GM19328 (cell line): ENCODE measurements around the gene CTRB2.
"Not testable (repeated sequence)": the region's sequence is repeated elsewhere in the genome, so short reads cannot be mapped to it uniquely, and the experiment has no call there.

Experiments
- ATAC-seq: cut with Tn5 transposase; IDR thresholded peaks from one replicate; pipeline ENCODE4 v1.9.1; 2021; ENCODE audit warnings: mild to moderate bottlenecking, moderate library complexity; ENCODE audit not compliant: unreplicated experiment

CTRB2 gene

DNA sequence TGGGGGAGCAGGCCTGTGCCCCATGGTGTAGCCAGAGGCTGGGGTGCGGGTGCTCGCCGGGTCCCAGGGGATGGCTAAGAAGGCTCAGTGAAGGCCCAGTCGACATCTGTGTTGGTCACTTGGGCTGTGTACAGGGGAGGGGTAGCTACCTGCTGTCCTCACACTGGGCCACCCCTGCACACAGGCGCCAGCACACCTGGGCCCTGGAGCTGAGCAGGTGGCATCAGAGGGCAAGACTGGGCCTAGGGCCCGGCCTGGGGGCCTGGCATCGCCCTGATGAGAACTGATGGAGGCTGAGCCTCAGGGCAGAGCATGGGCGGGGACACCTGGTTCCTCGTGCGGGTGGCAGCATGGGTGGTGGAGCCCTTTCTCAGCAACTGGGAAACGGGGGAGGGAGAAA is 870 bp upstream of the CTRB2 start:
- no peak for ATAC-seq

GRCh38 chr16:75205961-75206748 is 806 bp downstream of the CTRB2 start:
- ATAC-seq = not testable (repeated sequence)

- not testable (repeated sequence) for ATAC-seq
These were observed 1.5 kb downstream of the CTRB2 start for GRCh38 chr16:75205438-75205837.

DNA sequence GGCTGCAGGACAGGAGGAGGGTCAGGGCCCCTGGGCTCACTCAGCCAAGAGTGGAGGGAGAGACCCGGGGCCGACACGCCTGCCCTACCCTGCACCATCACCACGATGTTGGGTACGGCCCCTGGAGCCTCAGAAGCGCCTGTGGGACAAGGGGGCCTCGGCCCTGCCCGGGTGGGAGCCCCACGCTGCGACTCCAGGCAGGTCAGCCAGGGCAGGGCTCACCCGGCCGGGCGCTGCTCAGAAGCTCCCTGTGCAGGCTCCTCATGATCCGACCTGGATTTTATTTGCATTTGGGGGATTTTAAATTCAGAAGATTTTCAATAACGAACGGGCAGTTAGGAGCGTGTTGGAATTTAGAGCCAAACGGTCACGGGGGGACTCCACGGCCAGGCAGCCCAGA is 2.1 kb downstream of the CTRB2 start:
- not testable (repeated sequence) for ATAC-seq

GRCh38 chr16:75204410-75204758 is 2.6 kb downstream of the CTRB2 start:
- no peak for ATAC-seq

GRCh38 chr16:75203667-75204409 is 3.1 kb downstream of the CTRB2 start:
- ATAC-seq = no peak

GRCh38 chr16:75203096-75203495 is 3.9 kb downstream of the CTRB2 start:
- ATAC-seq = no peak

- no peak for ATAC-seq
These were observed 4.8 kb downstream of the CTRB2 start for GRCh38 chr16:75202069-75202590.

DNA sequence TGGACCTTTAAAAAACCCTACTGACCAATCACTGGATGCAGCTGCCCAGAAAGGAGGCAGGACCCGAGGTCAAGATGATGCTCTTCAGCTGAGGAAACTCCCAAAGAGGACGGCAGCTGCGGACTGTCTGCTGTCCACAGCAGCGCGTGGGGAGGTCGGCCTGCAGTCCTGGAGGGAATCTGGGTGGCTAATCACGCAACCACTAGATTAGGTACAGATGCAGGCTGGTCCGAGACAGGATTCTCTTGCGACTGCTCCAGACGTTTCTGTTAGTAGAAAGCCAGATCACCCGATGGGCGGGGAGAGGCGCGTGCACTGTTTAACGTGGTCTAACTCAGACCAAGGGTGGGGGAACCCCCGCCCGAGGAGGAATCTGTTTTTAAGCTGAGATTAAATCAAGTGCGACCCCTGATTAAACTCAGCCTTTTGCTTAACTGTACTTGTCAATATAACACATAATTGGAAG is 8.8 kb downstream of the CTRB2 start:
- no peak for ATAC-seq

DNA sequence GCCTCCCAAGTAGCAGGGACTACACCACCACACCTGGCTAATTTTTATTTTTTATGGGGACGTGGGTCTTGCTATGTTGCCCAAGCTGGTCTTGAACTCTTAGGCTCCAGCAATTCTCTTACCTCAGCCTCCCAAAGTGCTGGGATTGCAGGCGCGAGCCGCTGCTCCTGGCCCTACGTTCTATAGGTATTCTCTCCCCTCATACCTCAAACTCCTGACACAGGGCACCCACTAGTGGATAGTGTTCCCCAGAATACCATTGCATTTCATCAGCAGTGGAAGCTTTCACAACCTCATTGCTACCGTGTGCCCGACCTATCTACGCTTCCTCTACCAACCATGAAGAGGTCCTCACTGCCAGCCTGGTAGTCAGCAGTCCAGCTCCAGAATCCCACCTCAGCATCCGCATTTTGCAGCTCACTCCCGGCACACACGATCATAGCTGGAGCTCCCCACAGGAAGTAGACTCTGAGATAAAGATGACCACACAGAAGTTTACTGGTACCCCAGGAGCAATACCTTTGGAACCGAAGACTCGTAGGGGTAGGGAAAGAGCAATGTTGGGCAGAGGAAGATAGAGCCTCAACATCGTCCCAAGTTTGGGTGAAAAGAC is 9.3 kb downstream of the CTRB2 start:
- no peak for ATAC-seq

- ATAC-seq = no peak
These were observed 10.1 kb downstream of the CTRB2 start for GRCh38 chr16:75196836-75197235.

DNA sequence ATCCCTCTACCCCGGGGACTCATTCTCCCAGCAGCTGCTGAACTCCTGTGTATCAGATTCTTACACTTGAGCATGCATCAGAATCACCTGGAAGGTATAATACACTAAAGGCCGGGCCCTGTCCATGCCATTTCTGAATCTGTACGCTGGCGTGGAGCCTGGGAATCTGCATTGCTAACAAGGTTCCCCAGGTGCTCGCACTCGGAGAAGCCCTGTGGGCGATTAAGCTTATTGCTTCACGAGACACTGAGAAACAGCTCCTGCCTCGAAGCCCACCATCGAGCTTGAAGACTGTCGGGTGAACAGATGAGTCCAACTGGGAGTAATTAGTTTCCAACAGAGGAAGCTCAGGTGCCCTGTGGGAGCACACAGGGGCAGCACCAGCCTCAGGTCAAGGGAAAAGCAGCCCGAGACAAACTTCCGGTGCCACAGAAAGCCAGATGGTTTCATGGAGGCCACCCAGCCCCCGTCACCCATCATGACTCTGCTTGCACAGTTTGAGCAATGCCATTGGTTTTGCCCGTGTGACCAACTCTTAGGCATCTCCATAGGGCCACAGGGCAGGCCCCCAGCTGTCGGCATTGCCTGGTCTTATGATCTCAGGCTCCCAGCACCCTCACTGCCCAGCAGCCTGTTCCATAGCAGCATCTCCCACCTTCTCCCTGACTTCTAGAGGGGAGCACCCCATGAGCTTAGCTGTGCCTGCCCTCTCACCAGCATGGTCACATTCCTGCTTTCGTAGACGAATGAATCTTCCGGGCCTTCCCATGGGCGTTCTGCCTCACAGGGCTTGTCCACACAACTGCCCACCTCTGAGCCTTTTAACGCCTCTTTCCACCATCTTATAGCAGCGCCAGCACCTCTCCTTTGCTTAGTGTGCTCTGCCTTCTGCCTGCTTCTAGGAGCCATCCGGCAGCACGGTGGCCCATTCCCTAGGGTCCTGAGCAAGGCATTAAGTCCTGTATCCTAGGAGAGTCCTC is 10.9 kb downstream of the CTRB2 start:
- no peak for ATAC-seq

- ATAC-seq = no peak
These were observed 13.1 kb downstream of the CTRB2 start for GRCh38 chr16:75193730-75194444.

DNA sequence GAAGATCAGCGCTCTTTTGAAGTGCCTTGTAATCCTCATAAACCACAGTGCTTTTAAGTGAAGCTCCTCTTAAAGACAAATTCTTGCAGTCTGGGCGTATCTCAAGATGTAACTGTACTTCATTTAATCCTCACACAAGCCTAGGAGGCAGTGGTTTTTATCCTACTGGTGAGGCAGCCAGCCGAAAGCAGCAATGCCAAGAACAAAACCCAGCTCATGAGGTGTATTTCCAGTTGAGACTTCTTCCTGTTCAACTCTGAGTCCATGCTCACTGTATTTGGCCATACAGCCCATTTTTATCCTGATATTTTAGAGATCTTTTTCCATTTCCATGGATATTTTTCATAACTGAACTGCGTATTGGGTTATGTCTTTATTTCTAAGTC is 13.7 kb downstream of the CTRB2 start:
- no peak for ATAC-seq

DNA sequence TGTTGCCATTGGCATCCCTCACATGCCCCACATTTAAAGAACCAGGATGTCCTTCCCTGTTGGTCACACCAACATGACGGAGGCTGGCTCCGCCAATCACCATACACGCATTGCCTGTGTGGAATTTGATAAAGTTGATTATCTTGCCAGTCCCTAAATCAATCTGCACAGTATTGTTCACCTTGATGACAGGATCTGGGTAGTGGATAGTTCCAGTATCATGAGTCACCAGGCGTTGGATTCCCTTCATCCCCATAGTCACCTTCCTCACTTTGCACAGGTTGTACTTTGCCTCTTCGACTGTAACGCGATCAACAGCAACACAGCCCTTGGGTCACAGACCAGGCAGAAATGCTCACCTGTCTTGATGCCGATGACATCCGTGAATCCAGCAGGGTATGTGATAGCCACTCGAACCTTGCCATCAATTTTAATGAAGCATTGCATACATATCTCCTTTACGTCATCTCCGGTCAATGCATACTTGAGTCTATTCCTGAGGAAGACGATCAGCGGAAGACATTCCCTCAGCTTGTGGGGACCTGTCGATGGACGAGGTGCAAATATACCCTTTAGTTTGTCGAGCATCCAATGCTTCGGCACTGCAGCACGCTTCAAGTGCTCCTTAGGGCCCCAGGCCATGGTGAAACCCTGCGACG is 14.2 kb downstream of the CTRB2 start:
- no peak for ATAC-seq

GRCh38 chr16:75189638-75190245 is 17.2 kb downstream of the CTRB2 start:
- no peak for ATAC-seq

GRCh38 chr16:75188832-75189477 is 18.0 kb downstream of the CTRB2 start:
- no peak for ATAC-seq

GRCh38 chr16:75181630-75182029 is 25.3 kb downstream of the CTRB2 start:
- ATAC-seq = no peak
